Keratinocyte (primary cell): ENCODE measurements around the gene TOP1. TPM values are rescaled to one million over a fixed set of nuclear protein-coding genes. Genes with fewer than 3 reads are reported as not detected.

ENCODE experiments used
- DNase-seq: peaks from one replicate; pipeline ENCODE4 v3.0.0-alpha.2; 2011; ENCODE audit warnings: low read depth, missing footprints, low spot score
- FAIRE-seq: peaks from 2 replicates; lab custom pipeline; 2011; peaks lifted over from hg19 to GRCh38; lab: Jason Lieb, UNC
- H2AFZ ChIP-seq: 2 replicates; pipeline ENCODE4 v1.6.0; 2012; ENCODE audit warnings: low read length, control low read depth, inconsistent platforms; ENCODE audit not compliant: control insufficient read depth
- H3K27ac ChIP-seq: 2 replicates; pipeline ENCODE4 v1.5.1; 2011; ENCODE audit warnings: low read length; ENCODE audit not compliant: control insufficient read depth, insufficient read depth
- H3K27me3 ChIP-seq: 3 replicates; pipeline ENCODE4 v1.6.0; 2011; ENCODE audit warnings: low read length; ENCODE audit not compliant: control insufficient read depth, insufficient read depth; ENCODE audit errors: extremely low read depth
- H3K36me3 ChIP-seq, 2 experiments: 2 replicates in 1 of 2; 3 replicates in 1 of 2; pipeline ENCODE4 v1.5.1; 2011; ENCODE audit warnings: low read length in 2 of 2, mild to moderate bottlenecking in 1 of 2; ENCODE audit not compliant: control insufficient read depth in 2 of 2, insufficient read depth in 2 of 2; ENCODE audit errors: extremely low read depth in 1 of 2
- H3K4me1 ChIP-seq: 3 replicates; pipeline ENCODE4 v1.5.1; 2011; ENCODE audit warnings: low read length; ENCODE audit not compliant: control insufficient read depth, insufficient read depth; ENCODE audit errors: extremely low read depth
- H3K4me2 ChIP-seq: 3 replicates; pipeline ENCODE4 v1.6.0; 2011; ENCODE audit warnings: low read depth, low read length; ENCODE audit not compliant: control insufficient read depth, insufficient read depth; ENCODE audit errors: extremely low read depth
- H3K4me3 ChIP-seq, 3 experiments: fragments of 200-600 bp in 1 of 3; sonication (generic) in 1 of 3; 2 replicates in 2 of 3; 3 replicates in 1 of 3; pipeline ENCODE4 v1.5.1; 2011 to 2016; ENCODE audit warnings: low read length in 3 of 3, mild to moderate bottlenecking in 3 of 3, control low read depth in 2 of 3, inconsistent platforms in 1 of 3, low read depth in 1 of 3, mixed read lengths in 1 of 3, mixed run types in 1 of 3, moderate library complexity in 1 of 3; ENCODE audit not compliant: control insufficient read depth in 2 of 3, insufficient read depth in 2 of 3; ENCODE audit errors: extremely low read depth in 1 of 3
- H3K79me2 ChIP-seq: 2 replicates; pipeline ENCODE4 v1.6.0; 2012; ENCODE audit warnings: low read length; ENCODE audit not compliant: control insufficient read depth, insufficient read depth
- H3K9ac ChIP-seq: 3 replicates; pipeline ENCODE4 v1.6.0; 2011; ENCODE audit warnings: low read length; ENCODE audit not compliant: control insufficient read depth, insufficient read depth; ENCODE audit errors: extremely low read depth
- H3K9me1 ChIP-seq: 3 replicates; pipeline ENCODE4 v1.6.0; 2011; ENCODE audit warnings: low read length; ENCODE audit not compliant: control insufficient read depth, insufficient read depth; ENCODE audit errors: extremely low read depth
- H3K9me3 ChIP-seq: 2 replicates; pipeline ENCODE4 v1.5.1; 2012; ENCODE audit warnings: low read depth, low read length; ENCODE audit not compliant: control insufficient read depth
- H4K20me1 ChIP-seq: 3 replicates; pipeline ENCODE4 v1.6.0; 2011; ENCODE audit warnings: low read length; ENCODE audit not compliant: control insufficient read depth, insufficient read depth; ENCODE audit errors: extremely low read depth
- EZH2 ChIP-seq: IDR thresholded peaks from one replicate; pipeline ENCODE4 v1.6.1; 2012; ENCODE audit warnings: inconsistent platforms, mild to moderate bottlenecking, low read length, moderate library complexity
- dilution Hi-C: fragments of 300-500 bp; cut with MboI; formaldehyde crosslinking; loops from one replicate; pipeline ENCODE4 v1.7.0; 2020; ENCODE audit warnings: low sequenced_read_pairs; ENCODE audit not compliant: extremely low pct_ligation_motif_present
- polyA plus RNA-seq, 5 experiments: library from polyadenylated mRNA; depleted of rRNA in 3 of 5; stranded (reverse) in 3 of 5; stranded (forward) in 1 of 5; unstranded in 1 of 5; fragments of >200 nt; gene quantifications; 1 replicate in 1 of 5; 2 replicates in 3 of 5; 3 replicates in 1 of 5; pipeline versions ENCODE4 v1.2.1 to v1.2.3, GENCODE V29; 2011 to 2012; ENCODE audit warnings: missing spikeins in 2 of 5, low read depth in 1 of 5, low replicate concordance in 1 of 5
- small RNA-seq, 3 experiments: library from RNA; depleted of rRNA; stranded (forward); fragments of <200 nt; gene quantifications; one replicate each; pipeline ENCODE3, GENCODE V24; 2012; ENCODE audit warnings: low read depth in 3 of 3, low replicate concordance in 1 of 3; ENCODE audit not compliant: insufficient read length in 3 of 3
- TF ChIP-seq, protein P1 (sequence below), 3 experiments: IDR thresholded peaks in 1 of 3; conservative IDR thresholded peaks in 1 of 3; optimal IDR thresholded peaks in 1 of 3; 2 replicates in 2 of 3; 3 replicates in 1 of 3; pipeline versions ENCODE3 to v1.5.1; 2011; ENCODE audit warnings: low read length in 3 of 3, mild to moderate bottlenecking in 3 of 3, moderate library complexity in 2 of 3, control low read depth in 1 of 3, inconsistent platforms in 1 of 3; ENCODE audit not compliant: insufficient read depth in 2 of 3; ENCODE audit errors: extremely low read depth in 1 of 3

TOP1 gene
- polyA plus RNA-seq, 1 donor (not counting 4 experiments of a cell fraction or from before 2014, with no cell fraction given): 25.2 TPM

DNA sequence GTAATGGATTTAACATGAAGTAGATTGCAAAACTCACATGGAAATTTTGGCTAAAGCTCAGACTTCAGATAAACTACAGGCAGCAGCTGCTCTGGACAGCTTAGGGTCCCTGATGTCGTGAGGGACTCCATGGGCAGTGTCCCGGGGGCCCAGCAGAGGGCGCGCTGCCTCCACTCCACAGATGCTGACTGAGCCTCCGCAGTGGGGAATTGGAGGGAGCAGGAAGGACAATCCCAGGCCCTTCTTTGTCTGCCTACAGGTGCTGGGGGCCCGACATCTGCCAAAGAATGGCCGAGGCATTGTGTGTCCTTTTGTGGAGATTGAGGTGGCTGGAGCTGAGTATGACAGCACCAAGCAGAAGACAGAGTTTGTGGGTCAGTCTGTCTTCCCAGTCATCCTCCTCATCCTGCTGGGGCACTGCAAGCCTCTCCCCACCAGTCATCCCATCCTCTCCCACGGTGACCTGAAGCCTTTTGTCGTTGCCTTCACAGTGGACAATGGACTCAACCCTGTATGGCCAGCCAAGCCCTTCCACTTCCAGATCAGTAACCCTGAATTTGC is 144.6 kb downstream of the TOP1 start:
- no peak for TF ChIP-seq EZH2
- TF ChIP-seq, protein P1, sequence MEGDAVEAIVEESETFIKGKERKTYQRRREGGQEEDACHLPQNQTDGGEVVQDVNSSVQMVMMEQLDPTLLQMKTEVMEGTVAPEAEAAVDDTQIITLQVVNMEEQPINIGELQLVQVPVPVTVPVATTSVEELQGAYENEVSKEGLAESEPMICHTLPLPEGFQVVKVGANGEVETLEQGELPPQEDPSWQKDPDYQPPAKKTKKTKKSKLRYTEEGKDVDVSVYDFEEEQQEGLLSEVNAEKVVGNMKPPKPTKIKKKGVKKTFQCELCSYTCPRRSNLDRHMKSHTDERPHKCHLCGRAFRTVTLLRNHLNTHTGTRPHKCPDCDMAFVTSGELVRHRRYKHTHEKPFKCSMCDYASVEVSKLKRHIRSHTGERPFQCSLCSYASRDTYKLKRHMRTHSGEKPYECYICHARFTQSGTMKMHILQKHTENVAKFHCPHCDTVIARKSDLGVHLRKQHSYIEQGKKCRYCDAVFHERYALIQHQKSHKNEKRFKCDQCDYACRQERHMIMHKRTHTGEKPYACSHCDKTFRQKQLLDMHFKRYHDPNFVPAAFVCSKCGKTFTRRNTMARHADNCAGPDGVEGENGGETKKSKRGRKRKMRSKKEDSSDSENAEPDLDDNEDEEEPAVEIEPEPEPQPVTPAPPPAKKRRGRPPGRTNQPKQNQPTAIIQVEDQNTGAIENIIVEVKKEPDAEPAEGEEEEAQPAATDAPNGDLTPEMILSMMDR (optimal IDR thresholded peaks at IDR 0.05 in 1 of 3, IDR thresholded peaks at IDR 0.05 in 1 of 3, conservative IDR thresholded peaks at IDR 0.05 in 1 of 3; ENCODE audit: extremely low read depth in 1 of 3, insufficient read depth in 2 of 3, low read length in 3 of 3): peak; percentile 93 to 97 (median 95)
- Histone ChIP-seq H3K79me2 (no peaks in the 10 kb centered on the region), H3K9ac (no peak overlapping the region), H3K4me3 (no peak overlapping the region), H3K36me3 (peaks cover 32 to 51% of the 10 kb centered on the region in 2 experiments), H3K4me1 (peaks cover 53% of the 10 kb centered on the region), H3K27ac (no peak overlapping the region), H3K27me3 (no peaks in the 10 kb centered on the region), H3K9me1 (peaks cover 5% of the 10 kb centered on the region), H2AFZ (no peak overlapping the region), H3K4me2 (no peak overlapping the region), H3K9me3 (no peaks in the 10 kb centered on the region), H4K20me1 (no peaks in the 10 kb centered on the region)
- peak; percentile 64 for FAIRE-seq
- dilution Hi-C loops: no loop called here
- no peak for DNase-seq

GRCh38 chr20:41173791-41174341 is 145.2 kb downstream of the TOP1 start:
- H3K27ac ChIP-seq: no peak overlapping the region

More at GRCh38 chr20:41173791-41174341, 145.2 kb downstream of the TOP1 start:
- dilution Hi-C loops: no loop called here
- TF ChIP-seq, protein P1 (optimal IDR thresholded peaks at IDR 0.05 in 1 of 3, IDR thresholded peaks at IDR 0.05 in 1 of 3, conservative IDR thresholded peaks at IDR 0.05 in 1 of 3; ENCODE audit: extremely low read depth in 1 of 3, insufficient read depth in 2 of 3, low read length in 3 of 3): no peak
- no peak for TF ChIP-seq EZH2
- Histone ChIP-seq H4K20me1 (no peaks in the 10 kb centered on the region), H3K4me3 (no peak overlapping the region), H3K36me3 (peaks cover 32 to 46% of the 10 kb centered on the region in 2 experiments), H3K27me3 (no peaks in the 10 kb centered on the region), H3K4me2 (no peak overlapping the region), H3K4me1 (peaks cover 58% of the 10 kb centered on the region), H3K9me1 (peaks cover 5% of the 10 kb centered on the region), H3K79me2 (peaks cover 2% of the 10 kb centered on the region), H3K9ac (no peak overlapping the region), H2AFZ (no peak overlapping the region), H3K9me3 (no peaks in the 10 kb centered on the region)
- no peak for FAIRE-seq
- no peak for DNase-seq

Small RNA genes lying within 50 kb of the gene (small RNA-seq; reads per million reads assigned to genes)
- 0 reads per million in 3 experiments for gene MIR6871
- 0.67 to 2.1 (median 0.75) reads per million in 3 experiments for gene RNU2-52P

Other genes with a start within 250 kb of the TOP1 start
- gene PLCG1, start 108.7 kb downstream of the TOP1 start, polyA plus RNA-seq: 38.4 to 54.1 TPM (median 41.5 TPM) in 3 replicates